ENCODE measurements around the gene CFAP73. TPM values are rescaled to one million over a fixed set of nuclear protein-coding genes. Genes with fewer than 3 reads are reported as not detected.
A peak's percentile ranks its signal among the peaks of the same experiment; 100 is the strongest.

Gene CFAP73
- total RNA-seq, 1 experiment from 2014 or later = 0.34 TPM

GRCh38 chr12:113161415-113162016 is 12.0 kb downstream of the CFAP73 start:
- Histone ChIP-seq H3K4me2 (ENCODE audit: low read length) (no peak overlapping the region), H3K9me2 (ENCODE audit: insufficient read depth) (no peaks in the 10 kb centered on the region), H3K9ac (ENCODE audit: low read length) (no peak overlapping the region), H3K9me3 (ENCODE audit: control insufficient read depth in 1 of 2, insufficient read depth in 1 of 2, low read depth in 1 of 2, low read length in 2 of 2) (no peaks in the 10 kb centered on the region), H2AFZ (ENCODE audit: low read depth, low read length, poor library complexity, severe bottlenecking) (no peak overlapping the region), H4K20me1 (ENCODE audit: insufficient read depth) (peaks cover 4% of the 10 kb centered on the region; the same call in 1 of the 2 replicates), H3K4me1 (ENCODE audit: control insufficient read depth in 1 of 2, insufficient read depth in 2 of 2, low read length in 2 of 2) (peaks cover 0 to 10% of the 10 kb centered on the region in 2 experiments; a peak in 2 of 4 replicates), H3K27ac (ENCODE audit: low read depth, low read length) (no peak overlapping the region), H3K4me3 (replicated peaks in 1 of 2; ENCODE audit: low read depth in 1 of 2, low read length in 2 of 2) (no peak overlapping the region), H3K36me3 (ENCODE audit: control insufficient read depth in 1 of 2, insufficient read depth in 2 of 2, low read length in 2 of 2) (peaks cover 22 to 46% of the 10 kb centered on the region in 2 experiments; a peak in 3 of 4 replicates), H3K27me3 (ENCODE audit: insufficient read depth, low read length) (no peaks in the 10 kb centered on the region), H3K79me2 (ENCODE audit: insufficient read depth, low read length) (no peaks in the 10 kb centered on the region)
- CTCF ChIA-PET = interaction anchor here (0.9 to 1.3 kb wide), 3 partner anchors 8 to 264 kb away, joined by 3 to 10 read pairs (median 8); no protein-coding TSS in a partner anchor
- no TSS peak for BruUV-seq (replicated peaks)
- DNase-seq (ENCODE audit: low read depth, low spot score) (peak; percentile 74), ATAC-seq (peak; percentile 92)
- TF ChIP-seq CEBPB (IDR thresholded peaks at IDR 0.05; ENCODE audit: low read depth) (no peak), CBX3 (IDR thresholded peaks at IDR 0.05; ENCODE audit: low read depth) (no peak), POLR2A (IDR thresholded peaks at IDR 0.05; ENCODE audit: borderline replicate concordance, extremely low read depth, insufficient read depth, insufficient read length) (no peak), TCF7L2 (IDR thresholded peaks at IDR 0.05; ENCODE audit: borderline replicate concordance, extremely low read depth, insufficient read depth, insufficient read length) (no peak), YY1 (IDR thresholded peaks at IDR 0.05; ENCODE audit: extremely low read depth, insufficient replicate concordance, low read depth, low read length) (no peak), ELF1 (IDR thresholded peaks at IDR 0.05; ENCODE audit: borderline replicate concordance, low read depth) (no peak), ZFX (IDR thresholded peaks at IDR 0.05) (no peak), RAD21 (IDR thresholded peaks at IDR 0.05; ENCODE audit: low read depth) (no peak), POLR2AphosphoS5 (IDR thresholded peaks at IDR 0.05; ENCODE audit: low read depth, low read length) (no peak), FOSL1 (IDR thresholded peaks at IDR 0.05; ENCODE audit: low read depth) (no peak), SP1 (IDR thresholded peaks at IDR 0.05; ENCODE audit: low read depth) (no peak), JUND (IDR thresholded peaks at IDR 0.05) (no peak), EZH2phosphoT487 (IDR thresholded peaks at IDR 0.05; ENCODE audit: borderline replicate concordance) (no peak), SRF (IDR thresholded peaks at IDR 0.05; ENCODE audit: low read depth) (no peak), EZH2 (IDR thresholded peaks at IDR 0.05) (no peak)
- TF ChIP-seq, protein P1, sequence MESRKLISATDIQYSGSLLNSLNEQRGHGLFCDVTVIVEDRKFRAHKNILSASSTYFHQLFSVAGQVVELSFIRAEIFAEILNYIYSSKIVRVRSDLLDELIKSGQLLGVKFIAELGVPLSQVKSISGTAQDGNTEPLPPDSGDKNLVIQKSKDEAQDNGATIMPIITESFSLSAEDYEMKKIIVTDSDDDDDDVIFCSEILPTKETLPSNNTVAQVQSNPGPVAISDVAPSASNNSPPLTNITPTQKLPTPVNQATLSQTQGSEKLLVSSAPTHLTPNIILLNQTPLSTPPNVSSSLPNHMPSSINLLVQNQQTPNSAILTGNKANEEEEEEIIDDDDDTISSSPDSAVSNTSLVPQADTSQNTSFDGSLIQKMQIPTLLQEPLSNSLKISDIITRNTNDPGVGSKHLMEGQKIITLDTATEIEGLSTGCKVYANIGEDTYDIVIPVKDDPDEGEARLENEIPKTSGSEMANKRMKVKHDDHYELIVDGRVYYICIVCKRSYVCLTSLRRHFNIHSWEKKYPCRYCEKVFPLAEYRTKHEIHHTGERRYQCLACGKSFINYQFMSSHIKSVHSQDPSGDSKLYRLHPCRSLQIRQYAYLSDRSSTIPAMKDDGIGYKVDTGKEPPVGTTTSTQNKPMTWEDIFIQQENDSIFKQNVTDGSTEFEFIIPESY (IDR thresholded peaks at IDR 0.05; ENCODE audit: extremely low read depth, insufficient replicate concordance, low read length) = no peak
- TF ChIP-seq, protein P2, sequence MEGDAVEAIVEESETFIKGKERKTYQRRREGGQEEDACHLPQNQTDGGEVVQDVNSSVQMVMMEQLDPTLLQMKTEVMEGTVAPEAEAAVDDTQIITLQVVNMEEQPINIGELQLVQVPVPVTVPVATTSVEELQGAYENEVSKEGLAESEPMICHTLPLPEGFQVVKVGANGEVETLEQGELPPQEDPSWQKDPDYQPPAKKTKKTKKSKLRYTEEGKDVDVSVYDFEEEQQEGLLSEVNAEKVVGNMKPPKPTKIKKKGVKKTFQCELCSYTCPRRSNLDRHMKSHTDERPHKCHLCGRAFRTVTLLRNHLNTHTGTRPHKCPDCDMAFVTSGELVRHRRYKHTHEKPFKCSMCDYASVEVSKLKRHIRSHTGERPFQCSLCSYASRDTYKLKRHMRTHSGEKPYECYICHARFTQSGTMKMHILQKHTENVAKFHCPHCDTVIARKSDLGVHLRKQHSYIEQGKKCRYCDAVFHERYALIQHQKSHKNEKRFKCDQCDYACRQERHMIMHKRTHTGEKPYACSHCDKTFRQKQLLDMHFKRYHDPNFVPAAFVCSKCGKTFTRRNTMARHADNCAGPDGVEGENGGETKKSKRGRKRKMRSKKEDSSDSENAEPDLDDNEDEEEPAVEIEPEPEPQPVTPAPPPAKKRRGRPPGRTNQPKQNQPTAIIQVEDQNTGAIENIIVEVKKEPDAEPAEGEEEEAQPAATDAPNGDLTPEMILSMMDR (IDR thresholded peaks at IDR 0.05 in 2 of 3, conservative IDR thresholded peaks at IDR 0.05 in 1 of 3; ENCODE audit: borderline replicate concordance in 1 of 3, insufficient read depth in 1 of 3, low read depth in 2 of 3, low read length in 2 of 3) = no peak
- TF ChIP-seq, protein P3, sequence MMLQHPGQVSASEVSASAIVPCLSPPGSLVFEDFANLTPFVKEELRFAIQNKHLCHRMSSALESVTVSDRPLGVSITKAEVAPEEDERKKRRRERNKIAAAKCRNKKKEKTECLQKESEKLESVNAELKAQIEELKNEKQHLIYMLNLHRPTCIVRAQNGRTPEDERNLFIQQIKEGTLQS (IDR thresholded peaks at IDR 0.05) = no peak
- TF ChIP-seq, protein P4, sequence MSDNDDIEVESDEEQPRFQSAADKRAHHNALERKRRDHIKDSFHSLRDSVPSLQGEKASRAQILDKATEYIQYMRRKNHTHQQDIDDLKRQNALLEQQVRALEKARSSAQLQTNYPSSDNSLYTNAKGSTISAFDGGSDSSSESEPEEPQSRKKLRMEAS (IDR thresholded peaks at IDR 0.05) = no peak
- TF ChIP-seq, protein P5, sequence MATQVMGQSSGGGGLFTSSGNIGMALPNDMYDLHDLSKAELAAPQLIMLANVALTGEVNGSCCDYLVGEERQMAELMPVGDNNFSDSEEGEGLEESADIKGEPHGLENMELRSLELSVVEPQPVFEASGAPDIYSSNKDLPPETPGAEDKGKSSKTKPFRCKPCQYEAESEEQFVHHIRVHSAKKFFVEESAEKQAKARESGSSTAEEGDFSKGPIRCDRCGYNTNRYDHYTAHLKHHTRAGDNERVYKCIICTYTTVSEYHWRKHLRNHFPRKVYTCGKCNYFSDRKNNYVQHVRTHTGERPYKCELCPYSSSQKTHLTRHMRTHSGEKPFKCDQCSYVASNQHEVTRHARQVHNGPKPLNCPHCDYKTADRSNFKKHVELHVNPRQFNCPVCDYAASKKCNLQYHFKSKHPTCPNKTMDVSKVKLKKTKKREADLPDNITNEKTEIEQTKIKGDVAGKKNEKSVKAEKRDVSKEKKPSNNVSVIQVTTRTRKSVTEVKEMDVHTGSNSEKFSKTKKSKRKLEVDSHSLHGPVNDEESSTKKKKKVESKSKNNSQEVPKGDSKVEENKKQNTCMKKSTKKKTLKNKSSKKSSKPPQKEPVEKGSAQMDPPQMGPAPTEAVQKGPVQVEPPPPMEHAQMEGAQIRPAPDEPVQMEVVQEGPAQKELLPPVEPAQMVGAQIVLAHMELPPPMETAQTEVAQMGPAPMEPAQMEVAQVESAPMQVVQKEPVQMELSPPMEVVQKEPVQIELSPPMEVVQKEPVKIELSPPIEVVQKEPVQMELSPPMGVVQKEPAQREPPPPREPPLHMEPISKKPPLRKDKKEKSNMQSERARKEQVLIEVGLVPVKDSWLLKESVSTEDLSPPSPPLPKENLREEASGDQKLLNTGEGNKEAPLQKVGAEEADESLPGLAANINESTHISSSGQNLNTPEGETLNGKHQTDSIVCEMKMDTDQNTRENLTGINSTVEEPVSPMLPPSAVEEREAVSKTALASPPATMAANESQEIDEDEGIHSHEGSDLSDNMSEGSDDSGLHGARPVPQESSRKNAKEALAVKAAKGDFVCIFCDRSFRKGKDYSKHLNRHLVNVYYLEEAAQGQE (IDR thresholded peaks at IDR 0.05; ENCODE audit: low read depth) = no peak
- RAD21 ChIA-PET (ENCODE audit: low non-redundant PET in 1 of 2, low total read pairs in 2 of 2, uncharacterized antibody in 2 of 2, unreplicated experiment in 2 of 2) = interaction anchor here in 1 of 2 experiments (0.6 kb wide), 1 partner anchor 168 kb away, joined by 4 read pairs; no protein-coding TSS in a partner anchor
- POLR2A ChIA-PET = interaction anchor here (0.8 to 1.2 kb wide), 2 partner anchors 9 to 26 kb away, joined by 3 read pairs; partner anchors contain the start of gene RASAL1
- intact Hi-C loops (cut with micrococcal nuclease) = no loop called here

All from HCT116 (cell line).